Naive B cell (primary cell): ENCODE results near the gene CD70. TPM values are rescaled to one million over a fixed set of nuclear protein-coding genes. Genes with fewer than 3 reads are reported as not detected.
A peak's percentile ranks its signal among the peaks of the same experiment; 100 is the strongest.
"Not testable (repeated sequence)": the region's sequence is repeated elsewhere in the genome, so short reads cannot be mapped to it uniquely, and the experiment has no call there.

Experiments used
- ATAC-seq, 2 donors: fragments of 150-1000 bp; cut with Tn5 transposase; 2 replicates each; pipeline ENCODE4 v1.10.0; 2021; ENCODE audit warnings: low read depth in 2 of 2, mild to moderate bottlenecking in 2 of 2, moderate library complexity in 2 of 2
- DNase-seq: peaks from one replicate; pipeline ENCODE4 v3.0.0; 2022
- H3K27ac Mint-ChIP-seq, 6 donors: one replicate each; pipeline ENCODE4 v1.8.0; 2020 to 2022; ENCODE audit warnings: mild to moderate bottlenecking in 6 of 6, mixed read lengths in 6 of 6, moderate library complexity in 5 of 6, inconsistent platforms in 2 of 6
- H3K27me3 Mint-ChIP-seq, 3 donors: one replicate each; pipeline ENCODE4 v1.8.0; 2021 to 2022; ENCODE audit warnings: mixed read lengths in 3 of 3, mild to moderate bottlenecking in 1 of 3
- H3K36me3 Mint-ChIP-seq, 2 donors: one replicate each; pipeline ENCODE4 v1.8.0; 2020 to 2022; ENCODE audit warnings: mixed read lengths in 2 of 2, inconsistent platforms in 1 of 2, mild to moderate bottlenecking in 1 of 2
- H3K4me1 Mint-ChIP-seq, 3 donors: one replicate each; pipeline ENCODE4 v1.8.0; 2020 to 2022; ENCODE audit warnings: mixed read lengths in 3 of 3, inconsistent platforms in 1 of 3, mild to moderate bottlenecking in 1 of 3, moderate library complexity in 1 of 3
- H3K4me3 Mint-ChIP-seq, 8 donors: one replicate each; pipeline ENCODE4 v1.8.0; 2020 to 2022; ENCODE audit warnings: mild to moderate bottlenecking in 8 of 8, mixed read lengths in 8 of 8, moderate library complexity in 8 of 8, inconsistent platforms in 2 of 8
- H3K9me3 Mint-ChIP-seq, 7 donors: one replicate each; pipeline ENCODE4 v1.8.0; 2020 to 2022; ENCODE audit warnings: mixed read lengths in 7 of 7, mild to moderate bottlenecking in 5 of 7, inconsistent platforms in 2 of 7, moderate library complexity in 1 of 7
- polyA plus RNA-seq, 6 donors: library from polyadenylated mRNA; unstranded; fragments of 300-500 nt; fragmentation: Illumina TruSeq; gene quantifications; one replicate each; pipeline ENCODE4 v1.2.3, GENCODE V29; 2021; ENCODE audit warnings: low read depth in 6 of 6

The CD70 gene
- polyA plus RNA-seq = 1 to 10 TPM in 2 of 6 donors, under 1 TPM in 1, not detected in 3; 0.64 to 2.2 (median 1.7) TPM

GRCh38 chr19:6590827-6591319, at the start of gene CD70:
Gene CD70 (minus strand): TSS chr19:6591150. CDS start chr19:6591002, 148 bp downstream.
- Mint-ChIP-seq H3K27me3 (peaks cover 42 to 76% (median 57%) of the 10 kb centered on the region in 3 donors), H3K36me3 (no peaks in the 10 kb centered on the region), H3K9me3 (peaks cover 0 to 2% (median 0%) of the 10 kb centered on the region in 7 donors), H3K4me3 (peak within 1 kb of the TSS; percentile 55 to 94 (median 84)), H3K27ac (peak within 1 kb of the TSS in 5 of 6 donors; percentile 36 to 85 (median 73)), H3K4me1 (peaks cover 55 to 61% (median 58%) of the 10 kb centered on the region in 3 donors)
- peak; percentile 42 to 54 for ATAC-seq
- peak; percentile 31 for DNase-seq

GRCh38 chr19:6640333-6640732, 49.4 kb upstream of the CD70 start:
- not testable (repeated sequence) for H3K4me3 Mint-ChIP-seq, H3K9me3 Mint-ChIP-seq, DNase-seq, ATAC-seq, H3K36me3 Mint-ChIP-seq, H3K27ac Mint-ChIP-seq
- peaks cover 5 to 30% (median 5%) of the 10 kb centered on the region in 3 donors for H3K27me3 Mint-ChIP-seq
- H3K4me1 Mint-ChIP-seq = peaks cover 6 to 12% (median 11%) of the 10 kb centered on the region in 3 donors

- ATAC-seq = no peak
- peak overlapping the region in 1 of 8 donors; percentile 41 for H3K4me3 Mint-ChIP-seq
These were observed 48.5 kb upstream of the CD70 start for GRCh38 chr19:6639439-6639838.

GRCh38 chr19:6633456-6633813, 42.5 kb upstream of the CD70 start:
- H3K9me3 Mint-ChIP-seq, DNase-seq, ATAC-seq, H3K27ac Mint-ChIP-seq, H3K4me3 Mint-ChIP-seq, H3K36me3 Mint-ChIP-seq: not testable (repeated sequence)
- H3K27me3 Mint-ChIP-seq = peaks cover 5 to 21% (median 17%) of the 10 kb centered on the region in 3 donors
- peaks cover 13 to 19% (median 16%) of the 10 kb centered on the region in 3 donors for H3K4me1 Mint-ChIP-seq

More at GRCh38 chr19:6639439-6639838, 48.5 kb upstream of the CD70 start:
- H3K9me3 Mint-ChIP-seq = peaks cover 0 to 2% (median under 1%) of the 10 kb centered on the region in 7 donors
- H3K36me3 Mint-ChIP-seq = no peaks in the 10 kb centered on the region
- H3K27me3 Mint-ChIP-seq = peaks cover 0 to 26% (median 4%) of the 10 kb centered on the region in 3 donors
- H3K4me1 Mint-ChIP-seq = peaks cover 6 to 12% (median 11%) of the 10 kb centered on the region in 3 donors
- peak overlapping the region in 1 of 6 donors; percentile 59 for H3K27ac Mint-ChIP-seq
- no peak for DNase-seq

GRCh38 chr19:6632747-6633455, 42.0 kb upstream of the CD70 start:
- not testable (repeated sequence) for ATAC-seq, H3K9me3 Mint-ChIP-seq, H3K36me3 Mint-ChIP-seq
- H3K27me3 Mint-ChIP-seq = peaks cover 5 to 17% (median 17%) of the 10 kb centered on the region in 3 donors
- peaks cover 13 to 19% (median 16%) of the 10 kb centered on the region in 3 donors for H3K4me1 Mint-ChIP-seq
- DNase-seq = peak; percentile 23
- H3K4me3 Mint-ChIP-seq = peak overlapping the region in 1 of 8 donors; percentile 9
- H3K27ac Mint-ChIP-seq = peak overlapping the region in 1 of 6 donors; percentile 44

GRCh38 chr19:6632002-6632621, 41.2 kb upstream of the CD70 start:
- ATAC-seq (peak; percentile 57 to 61), DNase-seq (peak; percentile 77)
- no peak overlapping the region for H3K4me3 Mint-ChIP-seq
- peaks cover 10 to 21% (median 19%) of the 10 kb centered on the region in 3 donors for H3K27me3 Mint-ChIP-seq
- H3K9me3 Mint-ChIP-seq = peaks cover 1 to 12% (median 5%) of the 10 kb centered on the region in 7 donors
- peaks cover 13 to 19% (median 16%) of the 10 kb centered on the region in 3 donors for H3K4me1 Mint-ChIP-seq
- peaks cover 0 to 4% of the 10 kb centered on the region in 2 donors for H3K36me3 Mint-ChIP-seq
- peak overlapping the region in 3 of 6 donors; percentile 6 to 50 (median 44) for H3K27ac Mint-ChIP-seq

- DNase-seq = no peak
- Mint-ChIP-seq H3K36me3 (peaks cover 0 to 9% of the 10 kb centered on the region in 2 donors), H3K27ac (no peak overlapping the region), H3K4me3 (peak overlapping the region in 1 of 8 donors; percentile 60), H3K9me3 (peaks cover 4 to 14% (median 7%) of the 10 kb centered on the region in 7 donors), H3K27me3 (peaks cover 15 to 22% (median 18%) of the 10 kb centered on the region in 3 donors), H3K4me1 (peaks cover 0 to 13% (median 6%) of the 10 kb centered on the region in 3 donors)
- no peak for ATAC-seq
These were observed 35.8 kb upstream of the CD70 start for GRCh38 chr19:6626764-6627163.

GRCh38 chr19:6617374-6617773, 26.4 kb upstream of the CD70 start:
- peaks cover 30 to 48% (median 44%) of the 10 kb centered on the region in 3 donors for H3K27me3 Mint-ChIP-seq
- ATAC-seq (no peak), DNase-seq (no peak)
- H3K9me3 Mint-ChIP-seq = peaks cover 14 to 32% (median 25%) of the 10 kb centered on the region in 7 donors
- peak overlapping the region in 1 of 6 donors; percentile 24 for H3K27ac Mint-ChIP-seq
- H3K36me3 Mint-ChIP-seq = peaks cover 16 to 20% of the 10 kb centered on the region in 2 donors
- H3K4me3 Mint-ChIP-seq = no peak overlapping the region
- H3K4me1 Mint-ChIP-seq = no peaks in the 10 kb centered on the region

- Mint-ChIP-seq H3K27ac (no peak overlapping the region), H3K4me1 (no peaks in the 10 kb centered on the region), H3K27me3 (peaks cover 34 to 57% (median 53%) of the 10 kb centered on the region in 3 donors), H3K36me3 (peaks cover 16 to 20% of the 10 kb centered on the region in 2 donors), H3K4me3 (no peak overlapping the region), H3K9me3 (peaks cover 14 to 30% (median 25%) of the 10 kb centered on the region in 7 donors)
- no peak for ATAC-seq
- no peak for DNase-seq
These were observed 25.1 kb upstream of the CD70 start for GRCh38 chr19:6616011-6616410.

GRCh38 chr19:6613711-6614110, 22.8 kb upstream of the CD70 start:
- H3K36me3 Mint-ChIP-seq = peaks cover 10 to 13% of the 10 kb centered on the region in 2 donors
- H3K27me3 Mint-ChIP-seq = peaks cover 45 to 50% (median 46%) of the 10 kb centered on the region in 3 donors
- H3K4me1 Mint-ChIP-seq = peaks cover 0 to 3% (median 0%) of the 10 kb centered on the region in 3 donors
- no peak overlapping the region for H3K27ac Mint-ChIP-seq
- no peak overlapping the region for H3K4me3 Mint-ChIP-seq
- DNase-seq = no peak
- H3K9me3 Mint-ChIP-seq = peaks cover 9 to 17% (median 14%) of the 10 kb centered on the region in 7 donors
- ATAC-seq = no peak

- peaks cover 0 to 3% (median 0%) of the 10 kb centered on the region in 3 donors for H3K4me1 Mint-ChIP-seq
- H3K36me3 Mint-ChIP-seq = no peaks in the 10 kb centered on the region
- no peak for DNase-seq
- H3K4me3 Mint-ChIP-seq = no peak overlapping the region
- peaks cover 33 to 38% (median 35%) of the 10 kb centered on the region in 3 donors for H3K27me3 Mint-ChIP-seq
- H3K9me3 Mint-ChIP-seq = peaks cover 0 to 3% (median 0%) of the 10 kb centered on the region in 7 donors
- H3K27ac Mint-ChIP-seq = peak overlapping the region in 1 of 6 donors; percentile 32
- no peak for ATAC-seq
These were observed 20.2 kb upstream of the CD70 start for GRCh38 chr19:6610934-6611852.

GRCh38 chr19:6608940-6609339, 18.0 kb upstream of the CD70 start:
- Mint-ChIP-seq H3K36me3 (no peaks in the 10 kb centered on the region), H3K4me1 (peaks cover 0 to 4% (median 2%) of the 10 kb centered on the region in 3 donors), H3K27ac (no peak overlapping the region), H3K9me3 (no peaks in the 10 kb centered on the region), H3K27me3 (peaks cover 27 to 33% (median 27%) of the 10 kb centered on the region in 3 donors), H3K4me3 (no peak overlapping the region)
- no peak for DNase-seq
- ATAC-seq = no peak
